ENCODE measurements around the gene POLDIP2.
"Not testable (repeated sequence)": the region's sequence is repeated elsewhere in the genome, so short reads cannot be mapped to it uniquely, and the experiment has no call there.

The POLDIP2 gene

GRCh38 chr17:28364665-28365363 lies 7.5 kb upstream of the POLDIP2 start, which contains the start of gene SEBOX:
Gene SEBOX (minus strand): TSS chr17:28365199. CDS start chr17:28365151, 48 bp downstream.
- no peak for DNase-seq

DNA sequence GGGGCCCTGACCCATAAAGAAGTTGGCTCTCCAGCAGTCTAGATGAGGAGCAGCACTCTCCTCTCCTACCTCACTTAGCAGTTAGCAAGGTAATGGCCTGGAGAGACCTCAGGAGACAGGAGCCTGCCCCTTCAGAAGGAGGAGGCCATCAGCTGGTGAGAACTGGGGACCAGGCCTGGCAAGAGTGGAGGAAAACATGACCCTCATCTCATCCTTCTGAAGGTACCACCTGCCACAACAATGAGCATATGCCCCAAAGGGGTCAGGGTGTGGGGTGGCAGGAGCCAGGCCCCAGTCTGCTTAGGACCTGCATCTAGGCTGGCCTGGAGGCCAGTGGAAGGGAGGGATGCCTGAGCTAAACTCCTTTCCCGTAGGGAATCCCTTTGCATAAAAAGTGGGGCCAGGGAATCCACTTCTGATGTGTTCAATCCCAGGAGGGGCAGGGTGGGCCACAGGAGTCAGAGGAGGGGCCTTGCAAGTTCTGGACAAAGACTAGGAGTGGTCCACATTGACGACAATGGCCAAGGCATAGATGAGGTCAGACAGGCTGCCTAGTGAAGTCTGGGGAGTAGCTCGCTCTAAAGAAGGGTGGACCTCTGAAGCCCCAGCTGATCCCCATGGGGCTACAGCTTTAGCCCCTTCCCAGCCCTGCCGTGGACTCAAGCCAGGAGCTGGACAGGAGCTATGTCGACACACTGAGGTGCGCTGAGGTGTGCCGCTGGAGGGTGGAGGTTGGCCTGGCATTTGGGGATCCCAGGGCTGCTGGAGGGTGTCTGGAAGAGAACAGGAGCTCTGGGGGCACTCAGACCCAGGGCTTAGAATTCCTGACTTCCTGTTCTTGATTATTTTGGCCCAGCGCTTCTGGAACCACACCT lies 6.7 kb upstream of the POLDIP2 start:
- DNase-seq: no peak

GRCh38 chr17:28363186-28363585 lies 5.9 kb upstream of the POLDIP2 start:
- no peak for DNase-seq

GRCh38 chr17:28357901-28358197 lies 522 bp upstream of the POLDIP2 start:
- DNase-seq: no peak

GRCh38 chr17:28350271-28350670 lies 7.1 kb downstream of the POLDIP2 start:
- DNase-seq: no peak

DNA sequence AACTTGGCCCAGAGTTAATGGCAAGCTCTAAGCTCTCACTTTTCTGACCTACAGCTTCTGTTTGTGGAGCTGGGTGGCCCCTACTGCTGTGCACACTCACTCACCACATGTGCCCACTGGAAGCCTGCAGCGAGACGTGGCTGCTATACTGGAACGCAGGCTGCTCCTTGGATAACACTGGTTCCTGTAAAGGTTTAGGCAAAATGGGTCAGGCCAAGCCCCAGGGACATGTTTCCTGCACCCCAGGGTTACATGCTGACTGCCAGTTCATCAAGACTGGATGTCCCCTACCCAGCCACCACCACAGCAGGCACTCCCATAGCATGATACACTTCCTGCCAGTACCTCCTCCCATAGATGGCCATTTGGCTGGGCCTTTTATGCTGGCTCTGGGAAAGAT lies 8.3 kb downstream of the POLDIP2 start:
- DNase-seq: no peak

DNA sequence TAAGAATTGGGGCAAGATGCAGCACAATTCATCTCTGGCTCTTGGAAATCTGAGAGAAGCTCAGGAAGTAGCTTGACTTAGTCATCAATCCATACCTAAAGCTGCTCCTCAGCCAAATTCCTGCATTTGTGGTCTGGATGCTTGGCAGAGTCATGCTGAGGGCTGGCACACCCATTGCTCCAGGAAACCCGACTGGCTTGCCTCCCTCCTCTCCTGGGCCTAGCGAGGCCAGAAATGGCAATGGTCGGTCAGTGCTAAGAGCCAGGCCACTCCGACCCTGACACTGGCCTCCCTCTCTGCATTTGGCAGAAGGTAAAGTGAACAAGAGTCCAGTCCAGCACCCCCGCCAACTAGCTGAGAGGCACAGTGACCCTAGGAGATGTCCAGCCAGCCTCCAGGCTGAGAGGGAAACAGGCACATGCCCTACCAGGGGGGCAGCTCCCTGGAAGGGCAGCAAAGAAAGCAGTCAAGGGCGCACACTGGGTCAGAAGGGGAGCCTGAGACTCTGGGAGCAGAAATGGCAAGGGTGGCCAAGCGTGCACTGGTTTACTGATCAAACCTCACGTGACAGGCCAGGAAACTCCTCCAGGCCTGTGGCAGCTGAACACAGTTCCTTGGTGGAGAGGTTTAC lies 10.0 kb downstream of the POLDIP2 start:
- no peak for DNase-seq

GRCh38 chr17:28346746-28347246 lies 10.5 kb downstream of the POLDIP2 start:
- no peak for DNase-seq

GRCh38 chr17:28346199-28346580 lies 11.1 kb downstream of the POLDIP2 start:
- no peak for DNase-seq

GRCh38 chr17:28345419-28346198 lies 11.7 kb downstream of the POLDIP2 start:
- no peak for DNase-seq

GRCh38 chr17:28344435-28344901 lies 12.9 kb downstream of the POLDIP2 start:
- no peak for DNase-seq

GRCh38 chr17:28344011-28344410 lies 13.3 kb downstream of the POLDIP2 start:
- no peak for DNase-seq

DNA sequence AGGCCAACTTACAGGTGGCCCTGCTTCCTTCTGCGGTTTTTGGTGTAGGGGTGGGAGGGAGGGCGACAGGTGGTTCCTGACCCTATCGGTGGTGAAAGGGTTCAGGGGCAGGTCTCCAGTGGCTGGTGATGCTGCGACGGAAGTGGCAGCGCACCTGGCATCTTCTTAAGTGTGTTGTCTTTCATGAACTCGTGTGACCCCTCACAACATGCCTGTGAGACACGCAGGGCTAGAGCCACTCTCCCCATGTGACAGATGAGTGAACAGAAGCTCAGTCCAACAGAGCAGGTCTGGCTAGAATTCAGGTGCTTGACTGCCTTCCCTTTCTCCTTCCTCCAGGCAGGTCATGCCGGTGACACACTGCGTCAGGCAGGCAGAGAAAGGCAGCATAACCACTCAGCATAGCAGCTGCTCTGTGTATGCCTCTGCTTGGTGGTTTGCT lies 13.8 kb downstream of the POLDIP2 start:
- DNase-seq: no peak

GRCh38 chr17:28342313-28342712 lies 15.0 kb downstream of the POLDIP2 start:
- no peak for DNase-seq

DNA sequence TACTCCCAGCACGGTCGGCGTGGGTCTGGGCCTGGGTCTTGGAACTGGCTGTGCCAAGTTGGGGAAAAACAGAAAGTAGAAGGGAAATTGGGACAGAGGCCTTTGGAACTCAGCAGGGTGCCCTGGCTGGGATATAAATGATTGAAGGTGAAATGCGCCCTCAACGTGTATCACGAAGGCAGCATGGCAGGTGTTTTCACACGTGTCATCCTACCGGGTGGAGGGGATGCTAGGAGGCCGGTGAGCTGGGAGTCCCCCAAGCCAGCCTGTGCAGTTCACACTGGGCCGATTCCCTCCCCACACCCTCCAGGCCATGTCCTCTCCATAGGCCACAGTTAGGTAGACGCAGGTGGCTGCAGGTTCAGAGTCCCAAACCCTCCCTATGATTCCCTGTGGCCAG lies 15.8 kb downstream of the POLDIP2 start:
- no peak for DNase-seq

- no peak for DNase-seq
These were observed 17.0 kb downstream of the POLDIP2 start for GRCh38 chr17:28340374-28340773.

DNA sequence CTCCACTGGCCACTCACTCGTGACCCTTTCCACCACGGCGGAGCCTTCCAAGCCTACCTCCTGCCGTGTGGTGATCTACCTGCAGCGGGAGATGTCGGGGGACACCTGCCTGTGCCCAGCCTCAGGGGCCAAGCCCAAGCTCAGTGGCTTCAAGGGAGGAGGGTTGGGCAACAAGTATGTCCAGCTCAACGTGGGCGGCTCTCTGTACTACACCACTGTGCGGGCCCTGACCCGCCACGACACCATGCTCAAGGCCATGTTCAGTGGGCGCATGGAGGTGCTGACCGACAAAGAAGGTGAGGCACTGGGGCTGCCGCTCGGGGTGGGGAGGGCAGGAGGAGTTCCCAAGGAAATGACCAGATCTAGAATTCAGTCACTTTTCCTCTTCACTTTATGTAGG lies 17.9 kb downstream of the POLDIP2 start:
- DNase-seq: no peak

DNA sequence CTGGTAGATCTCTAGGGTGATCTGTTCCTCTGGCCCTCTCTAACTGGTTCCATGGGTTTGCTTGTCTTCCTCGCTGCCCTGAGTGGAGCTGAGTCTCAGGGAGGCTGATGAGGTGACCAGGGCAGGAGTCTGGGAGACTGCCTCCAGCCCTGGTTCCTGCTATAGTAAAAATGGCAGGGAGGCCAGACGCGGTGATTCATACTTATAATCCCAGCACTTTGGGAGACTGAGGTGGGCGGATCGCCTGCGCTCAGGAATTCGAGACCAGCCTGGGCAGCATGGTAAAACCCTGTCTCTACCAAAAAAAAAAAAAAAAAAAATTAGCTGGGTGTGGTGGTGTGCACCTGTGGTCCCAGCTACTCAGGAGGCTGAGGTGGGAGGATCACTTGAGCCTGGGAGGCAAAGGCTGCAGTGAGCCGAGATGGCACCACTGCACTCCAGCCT lies 18.5 kb downstream of the POLDIP2 start:
- not testable (repeated sequence) for DNase-seq

DNA sequence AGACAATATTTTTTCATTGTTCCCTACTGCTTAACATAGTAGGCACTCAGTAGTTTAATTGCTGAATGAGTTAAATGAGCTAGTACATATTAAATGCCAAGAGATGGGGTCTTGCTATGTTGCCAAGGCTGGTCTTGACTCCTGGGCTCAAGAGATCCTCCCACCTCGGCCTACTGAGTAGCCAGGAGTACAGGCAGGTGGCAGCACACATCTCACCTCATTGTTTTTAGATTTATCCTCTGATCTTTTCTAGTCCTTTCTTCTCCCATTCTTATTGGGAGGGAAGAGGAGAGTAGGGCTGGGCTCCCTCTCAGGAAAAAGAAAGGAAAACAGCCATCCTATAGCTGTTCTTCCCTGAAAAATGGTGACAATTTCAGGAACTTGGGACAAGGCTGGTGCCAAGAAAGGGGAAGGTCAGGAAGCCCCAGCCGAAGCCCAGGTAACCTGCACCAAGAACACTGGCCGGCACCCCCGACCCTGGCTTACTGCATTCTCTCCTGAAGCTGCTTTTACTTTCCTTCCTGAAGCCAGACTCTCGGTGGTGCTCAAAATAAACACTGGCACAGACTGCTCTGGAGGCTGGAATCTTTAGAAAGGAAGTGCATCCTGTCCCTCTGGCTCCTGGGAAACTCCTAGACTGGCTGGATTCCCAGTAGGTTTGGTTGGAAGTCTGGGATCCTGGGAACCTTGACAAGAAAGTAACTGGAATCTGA lies 19.1 kb downstream of the POLDIP2 start:
- DNase-seq: no peak

GRCh38 chr17:28335959-28336871 lies 21.1 kb downstream of the POLDIP2 start:
- no peak for DNase-seq
